GM12865 (cell line): Measurements from ENCODE around the gene ADK.

Experiments
- DNase-seq: peaks from one replicate; pipeline ENCODE4 v3.0.0; 2010; ENCODE audit warnings: low read depth
- H3K4me3 ChIP-seq: 2 replicates; pipeline ENCODE4 v1.5.1; 2011; ENCODE audit warnings: mild to moderate bottlenecking, low read depth, low read length, control low read depth
- TF ChIP-seq, protein P1 (sequence below): IDR thresholded peaks from 2 replicates; pipeline ENCODE4 v1.5.1; 2011; ENCODE audit warnings: low read length, control low read depth, low read depth, inconsistent platforms; ENCODE audit not compliant: insufficient read depth; ENCODE audit errors: missing control alignments

ADK gene

DNA sequence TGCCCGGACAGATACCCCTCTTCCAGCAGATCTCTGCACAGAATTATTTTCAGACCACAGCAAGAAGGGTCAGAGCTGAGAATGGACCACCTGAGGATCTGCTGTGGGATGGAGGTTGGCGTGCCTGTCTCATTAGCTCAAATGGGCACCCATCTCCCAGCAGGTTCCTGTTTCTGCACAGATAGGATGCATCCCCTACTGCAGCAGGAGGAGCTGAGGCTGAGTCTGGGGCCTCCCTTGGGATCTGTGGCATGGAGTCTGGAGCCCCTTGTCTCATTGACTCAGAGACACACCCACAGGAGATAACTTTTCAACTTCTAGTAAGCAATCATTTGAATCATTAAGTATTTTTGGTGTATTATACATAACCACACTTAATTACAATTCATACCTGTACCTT is 212.7 kb downstream of the ADK start:
- no peak overlapping the region for H3K4me3 ChIP-seq
- TF ChIP-seq, protein P1, sequence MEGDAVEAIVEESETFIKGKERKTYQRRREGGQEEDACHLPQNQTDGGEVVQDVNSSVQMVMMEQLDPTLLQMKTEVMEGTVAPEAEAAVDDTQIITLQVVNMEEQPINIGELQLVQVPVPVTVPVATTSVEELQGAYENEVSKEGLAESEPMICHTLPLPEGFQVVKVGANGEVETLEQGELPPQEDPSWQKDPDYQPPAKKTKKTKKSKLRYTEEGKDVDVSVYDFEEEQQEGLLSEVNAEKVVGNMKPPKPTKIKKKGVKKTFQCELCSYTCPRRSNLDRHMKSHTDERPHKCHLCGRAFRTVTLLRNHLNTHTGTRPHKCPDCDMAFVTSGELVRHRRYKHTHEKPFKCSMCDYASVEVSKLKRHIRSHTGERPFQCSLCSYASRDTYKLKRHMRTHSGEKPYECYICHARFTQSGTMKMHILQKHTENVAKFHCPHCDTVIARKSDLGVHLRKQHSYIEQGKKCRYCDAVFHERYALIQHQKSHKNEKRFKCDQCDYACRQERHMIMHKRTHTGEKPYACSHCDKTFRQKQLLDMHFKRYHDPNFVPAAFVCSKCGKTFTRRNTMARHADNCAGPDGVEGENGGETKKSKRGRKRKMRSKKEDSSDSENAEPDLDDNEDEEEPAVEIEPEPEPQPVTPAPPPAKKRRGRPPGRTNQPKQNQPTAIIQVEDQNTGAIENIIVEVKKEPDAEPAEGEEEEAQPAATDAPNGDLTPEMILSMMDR = no peak
- DNase-seq = no peak

DNA sequence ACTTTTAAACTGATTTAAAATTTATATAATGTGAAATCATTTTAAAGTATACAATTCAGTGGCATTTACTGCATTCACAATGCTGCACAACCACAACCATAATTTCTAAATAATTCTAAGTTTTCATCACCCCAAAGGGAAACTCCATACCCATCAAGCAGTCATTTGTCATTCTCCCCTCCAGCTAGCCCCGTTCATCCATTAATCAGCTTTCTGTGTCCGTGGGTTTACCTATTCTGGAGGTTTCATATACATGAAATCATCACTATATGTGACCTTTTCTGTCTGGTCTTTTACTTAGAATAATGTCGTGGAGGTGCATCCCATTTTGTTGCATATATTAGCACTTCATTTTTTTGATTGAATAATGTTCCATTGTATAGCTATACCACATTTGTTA is 214.1 kb downstream of the ADK start:
- TF ChIP-seq, protein P1 = no peak
- DNase-seq = no peak
- H3K4me3 ChIP-seq = no peak overlapping the region

DNA sequence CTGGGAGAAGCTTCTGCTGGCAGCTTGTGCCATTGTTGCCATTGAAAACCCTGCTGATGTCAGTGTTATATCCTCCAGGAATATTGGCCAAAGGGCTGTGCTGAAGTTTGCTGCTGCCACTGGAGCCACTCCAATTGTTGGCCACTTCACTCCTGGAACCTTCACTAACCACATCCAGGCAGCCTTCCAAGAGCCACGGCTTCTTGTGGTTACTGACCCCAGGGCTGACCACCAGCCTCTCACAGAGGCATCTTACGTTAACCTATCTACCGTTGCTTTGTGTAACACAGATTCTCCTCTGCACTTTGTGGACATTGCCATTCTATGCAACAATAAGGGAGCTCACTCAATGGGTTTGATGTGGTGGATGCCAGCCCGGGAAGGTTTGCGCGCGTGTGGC is 220.7 kb downstream of the ADK start:
- no peak overlapping the region for H3K4me3 ChIP-seq
- TF ChIP-seq, protein P1 = no peak
- DNase-seq = no peak

DNA sequence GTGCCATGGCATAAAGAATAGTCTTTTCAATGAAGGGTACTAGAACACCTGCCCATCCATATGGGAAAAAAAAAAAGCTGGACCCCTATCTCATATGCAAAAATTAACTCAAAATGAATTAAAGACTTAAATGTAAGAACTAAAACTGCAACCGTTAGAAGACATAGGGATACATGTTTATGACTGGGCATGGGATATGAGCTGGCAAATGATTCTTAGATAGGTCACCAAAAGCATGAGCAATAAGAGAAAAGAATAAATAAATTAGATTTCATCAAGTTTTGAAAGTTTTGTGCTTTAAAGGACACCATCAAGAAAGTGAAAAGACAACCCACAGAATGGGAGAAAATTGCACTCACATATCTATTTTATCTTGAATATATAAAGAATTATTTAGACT is 222.0 kb downstream of the ADK start:
- DNase-seq = no peak
- TF ChIP-seq, protein P1 = no peak
- H3K4me3 ChIP-seq = no peak overlapping the region

DNA sequence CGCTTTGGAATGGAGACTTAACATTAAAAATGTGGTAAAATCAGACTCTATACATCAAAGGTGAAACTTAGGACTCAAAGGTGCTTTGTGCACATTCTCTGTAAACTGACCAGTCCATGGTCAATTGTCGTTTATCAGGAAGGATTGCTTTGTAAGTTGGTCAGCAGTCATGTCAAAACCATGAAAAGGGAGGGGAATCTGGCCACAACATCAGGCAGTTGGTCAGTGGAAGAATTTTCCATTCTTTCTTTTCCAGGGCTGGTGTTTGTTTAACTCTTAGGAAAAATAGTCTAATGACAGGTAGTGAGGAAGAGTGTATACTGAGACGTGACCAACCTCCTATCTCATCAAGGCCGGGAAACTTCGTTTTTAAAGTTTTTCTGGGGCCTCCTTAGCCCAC is 226.5 kb downstream of the ADK start:
- DNase-seq = no peak
- TF ChIP-seq, protein P1 = no peak
- H3K4me3 ChIP-seq = no peak overlapping the region

DNA sequence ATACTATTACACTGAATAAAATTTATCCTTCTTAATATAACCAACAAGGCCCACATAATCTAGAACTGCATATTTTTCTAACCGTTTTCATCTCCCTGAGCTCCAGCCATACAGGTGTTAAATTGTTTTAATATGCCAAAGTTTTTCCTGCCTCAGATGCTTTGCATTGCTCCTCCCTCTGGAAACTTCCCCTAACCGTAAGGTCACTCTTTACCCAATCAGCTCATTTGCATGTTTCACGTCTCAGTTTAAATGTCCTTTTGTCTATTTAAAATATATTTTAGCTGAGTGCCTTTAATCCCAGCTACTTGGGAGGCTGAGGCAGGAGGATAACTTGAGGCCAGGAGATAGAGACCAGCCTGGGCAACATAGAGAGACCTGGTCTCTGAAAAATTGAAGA is 228.5 kb downstream of the ADK start:
- no peak overlapping the region for H3K4me3 ChIP-seq
- no peak for DNase-seq
- TF ChIP-seq, protein P1 = no peak

DNA sequence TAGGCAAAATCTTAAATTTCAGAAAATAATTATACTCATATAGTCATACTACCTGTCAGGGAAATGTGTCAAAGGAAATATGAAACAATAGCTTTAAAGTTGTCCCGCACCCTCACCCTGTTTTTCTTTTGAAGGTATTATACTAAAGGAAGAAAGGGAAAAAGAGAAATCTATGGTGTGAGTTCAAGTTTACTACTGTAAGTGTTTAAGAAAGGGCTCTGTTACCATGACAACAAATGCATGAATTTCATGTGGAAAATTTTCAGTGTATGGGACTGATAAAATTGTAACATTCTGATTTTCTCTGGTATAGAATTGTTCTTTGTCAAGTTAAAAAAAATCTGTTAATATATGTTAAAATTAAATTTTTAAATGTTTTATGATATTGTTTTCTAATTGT is 229.8 kb downstream of the ADK start:
- TF ChIP-seq, protein P1 = no peak
- H3K4me3 ChIP-seq = no peak overlapping the region
- no peak for DNase-seq
